Right renal cortex interstitium (tissue), 3 donors: Measurements from ENCODE around the gene PINLYP. TPM values are rescaled to one million over a fixed set of nuclear protein-coding genes. Genes with fewer than 3 reads are reported as not detected.
A peak's percentile ranks its signal among the peaks of the same experiment; 100 is the strongest.

Source experiments
- DNase-seq, 3 donors: peaks; one replicate each; pipeline ENCODE4 v3.0.0-alpha.2; 2013; ENCODE audit warnings: low read depth in 3 of 3, low spot score in 2 of 3
- polyA plus RNA-seq, 3 donors: library from polyadenylated mRNA; unstranded; fragments of 120-200 nt; gene quantifications; one replicate each; pipeline ENCODE4 v1.2.1, GENCODE V29; 2013; ENCODE audit not compliant: insufficient read length in 3 of 3

The PINLYP gene
- 10 to 100 TPM; 17.8 to 19.2 (median 17.9) TPM for polyA plus RNA-seq

- DNase-seq, result peak; percentile 96 to 99 (median 97)
These were observed at the start of gene PINLYP, which contains the start of gene XRCC1 for GRCh38 chr19:43575156-43575950. Gene PINLYP (plus strand): TSS chr19:43575801. CDS start chr19:43577192, 1,391 bp downstream. Gene XRCC1 (minus strand): TSS chr19:43575527. CDS start chr19:43575458, 69 bp downstream.

GRCh38 chr19:43525836-43526771 lies 49.5 kb upstream of the PINLYP start:
- DNase-seq, result no peak

- no peak for DNase-seq
These were observed 48.4 kb upstream of the PINLYP start, which contains the start of gene ETHE1 for GRCh38 chr19:43526884-43527859. Gene ETHE1 (minus strand): TSS chr19:43527201. CDS start chr19:43527177, 24 bp downstream.

GRCh38 chr19:43527860-43528622 lies 47.6 kb upstream of the PINLYP start:
- no peak for DNase-seq

GRCh38 chr19:43532571-43532961 lies 43.0 kb upstream of the PINLYP start:
- no peak for DNase-seq

- peak; percentile 91 to 94 (median 94) for DNase-seq
These were observed 42.5 kb upstream of the PINLYP start, which contains the start of gene ZNF575 for GRCh38 chr19:43532962-43533545. Gene ZNF575 (plus strand): TSS chr19:43533188. CDS start chr19:43534423, 1,235 bp downstream.

GRCh38 chr19:43533546-43534304 lies 41.9 kb upstream of the PINLYP start:
- peak; percentile 95 to 99 (median 99) for DNase-seq

- no peak for DNase-seq
These were observed 41.2 kb upstream of the PINLYP start for GRCh38 chr19:43534305-43534815.

GRCh38 chr19:43534816-43535761 lies 40.5 kb upstream of the PINLYP start:
- peak in 1 of 3 donors; percentile 65 for DNase-seq

- DNase-seq, result no peak
These were observed 36.7 kb upstream of the PINLYP start for GRCh38 chr19:43538922-43539321.

GRCh38 chr19:43540381-43540780 lies 35.2 kb upstream of the PINLYP start:
- DNase-seq, result no peak

- no peak for DNase-seq
These were observed 33.5 kb upstream of the PINLYP start for GRCh38 chr19:43541920-43542650.

- DNase-seq, result no peak
These were observed 31.5 kb upstream of the PINLYP start for GRCh38 chr19:43544077-43544476.

- no peak for DNase-seq
These were observed 30.3 kb upstream of the PINLYP start for GRCh38 chr19:43545276-43545675.

- DNase-seq, result no peak
These were observed 29.6 kb upstream of the PINLYP start for GRCh38 chr19:43545981-43546380.

GRCh38 chr19:43546581-43546980 lies 29.0 kb upstream of the PINLYP start:
- no peak for DNase-seq
